Glomerular endothelial cell (primary cell): ENCODE results near the gene RHOG. TPM values are rescaled to one million over a fixed set of nuclear protein-coding genes. Genes with fewer than 3 reads are reported as not detected.

Experiments
- DNase-seq: peaks from one replicate; pipeline ENCODE4 v3.0.0-alpha.2; 2011; ENCODE audit warnings: low read depth, low spot score; ENCODE audit errors: extremely low read depth
- total RNA-seq: library from RNA; depleted of rRNA; stranded (reverse); fragments of >200 nt; gene quantifications from 2 replicates; pipeline ENCODE4 v1.2.3, GENCODE V29; 2015

The RHOG gene
- total RNA-seq, 1 donor from 2014 or later = 95.3 TPM

GRCh38 chr11:3781423-3781822 is 59.3 kb downstream of the RHOG start:
- no peak for DNase-seq

Other genes starting within 250 kb of the RHOG start
- 0.23 TPM in 1 of 2 replicates, not detected in the other for gene ART5, start 199.0 kb downstream of the RHOG start, total RNA-seq
- not detected in 2 replicates for gene ART1, start 195.8 kb downstream of the RHOG start, total RNA-seq
- 0.92 and 1.5 TPM in 2 replicates for gene CHRNA10, start 169.6 kb downstream of the RHOG start, total RNA-seq
- gene NUP98, start 43.4 kb downstream of the RHOG start, total RNA-seq = 60.9 and 79.4 TPM in 2 replicates
- 13.8 and 17.4 TPM in 2 replicates for gene PGAP2, start 32.4 kb downstream of the RHOG start, total RNA-seq
- gene STIM1, start 14.7 kb upstream of the RHOG start, total RNA-seq = 24.1 and 34.1 TPM in 2 replicates